ENCODE results near the gene SORCS2.
"Not testable (repeated sequence)": the region's sequence is repeated elsewhere in the genome, so short reads cannot be mapped to it uniquely, and the experiment has no call there.

The SORCS2 gene

GRCh38 chr4:7154351-7154981 is 37.9 kb upstream of the SORCS2 start:
- no peaks in the 10 kb centered on the region for H3K36me3 ChIP-seq (ENCODE audit: insufficient read depth, low read length)
- H3K4me1 ChIP-seq (ENCODE audit: insufficient read depth, low read length) = no peaks in the 10 kb centered on the region
- peaks cover 26% of the 10 kb centered on the region for H3K27me3 ChIP-seq (ENCODE audit: insufficient read depth, low read length)
- H3K4me3 ChIP-seq (ENCODE audit: low read length) = no peak overlapping the region
- no peaks in the 10 kb centered on the region for H3K9me3 ChIP-seq (ENCODE audit: low read length)
- no peak overlapping the region for H2AFZ ChIP-seq (ENCODE audit: low read depth, low read length)

- Histone ChIP-seq H3K4me3 (ENCODE audit: low read length) (no peak overlapping the region), H3K9me3 (ENCODE audit: low read length) (no peaks in the 10 kb centered on the region), H3K27me3 (ENCODE audit: insufficient read depth, low read length) (peaks cover 21% of the 10 kb centered on the region), H3K4me1 (ENCODE audit: insufficient read depth, low read length) (no peaks in the 10 kb centered on the region), H3K36me3 (ENCODE audit: insufficient read depth, low read length) (no peaks in the 10 kb centered on the region), H2AFZ (ENCODE audit: low read depth, low read length) (no peak overlapping the region)
Observed at GRCh38 chr4:7155590-7156071, 36.7 kb upstream of the SORCS2 start.

- Histone ChIP-seq H3K4me3 (ENCODE audit: low read length) (no peak overlapping the region), H3K27me3 (ENCODE audit: insufficient read depth, low read length) (peaks cover 21% of the 10 kb centered on the region), H3K36me3 (ENCODE audit: insufficient read depth, low read length) (no peaks in the 10 kb centered on the region), H3K9me3 (ENCODE audit: low read length) (no peaks in the 10 kb centered on the region), H2AFZ (ENCODE audit: low read depth, low read length) (no peak overlapping the region), H3K4me1 (ENCODE audit: insufficient read depth, low read length) (no peaks in the 10 kb centered on the region)
Observed at GRCh38 chr4:7156328-7156727, 36.0 kb upstream of the SORCS2 start.

- Histone ChIP-seq H3K9me3 (ENCODE audit: low read length) (no peaks in the 10 kb centered on the region), H3K4me1 (ENCODE audit: insufficient read depth, low read length) (no peaks in the 10 kb centered on the region)
Observed at GRCh38 chr4:7156761-7157488, 35.4 kb upstream of the SORCS2 start.

GRCh38 chr4:7157666-7158065 is 34.7 kb upstream of the SORCS2 start:
- Histone ChIP-seq H3K36me3 (ENCODE audit: insufficient read depth, low read length) (no peaks in the 10 kb centered on the region), H3K9me3 (ENCODE audit: low read length) (no peaks in the 10 kb centered on the region), H3K4me3 (ENCODE audit: low read length) (no peak overlapping the region), H2AFZ (ENCODE audit: low read depth, low read length) (no peak overlapping the region), H3K4me1 (ENCODE audit: insufficient read depth, low read length) (no peaks in the 10 kb centered on the region), H3K27me3 (ENCODE audit: insufficient read depth, low read length) (peaks cover 24% of the 10 kb centered on the region)

More at GRCh38 chr4:7156761-7157488, 35.4 kb upstream of the SORCS2 start:
- Histone ChIP-seq H3K36me3 (ENCODE audit: insufficient read depth, low read length) (no peaks in the 10 kb centered on the region), H2AFZ (ENCODE audit: low read depth, low read length) (no peak overlapping the region), H3K4me3 (ENCODE audit: low read length) (no peak overlapping the region), H3K27me3 (ENCODE audit: insufficient read depth, low read length) (peaks cover 24% of the 10 kb centered on the region)

GRCh38 chr4:7158081-7158750 is 34.1 kb upstream of the SORCS2 start:
- Histone ChIP-seq H2AFZ (ENCODE audit: low read depth, low read length) (no peak overlapping the region), H3K4me1 (ENCODE audit: insufficient read depth, low read length) (no peaks in the 10 kb centered on the region), H3K27me3 (ENCODE audit: insufficient read depth, low read length) (peaks cover 26% of the 10 kb centered on the region), H3K9me3 (ENCODE audit: low read length) (no peaks in the 10 kb centered on the region), H3K36me3 (ENCODE audit: insufficient read depth, low read length) (no peaks in the 10 kb centered on the region), H3K4me3 (ENCODE audit: low read length) (no peak overlapping the region)

GRCh38 chr4:7158991-7159390 is 33.3 kb upstream of the SORCS2 start:
- H3K4me1 ChIP-seq (ENCODE audit: insufficient read depth, low read length) = no peaks in the 10 kb centered on the region
- H3K4me3 ChIP-seq (ENCODE audit: low read length) = no peak overlapping the region
- H3K9me3 ChIP-seq (ENCODE audit: low read length) = no peaks in the 10 kb centered on the region
- H2AFZ ChIP-seq (ENCODE audit: low read depth, low read length) = no peak overlapping the region
- no peaks in the 10 kb centered on the region for H3K36me3 ChIP-seq (ENCODE audit: insufficient read depth, low read length)
- peaks cover 19% of the 10 kb centered on the region for H3K27me3 ChIP-seq (ENCODE audit: insufficient read depth, low read length)

- Histone ChIP-seq H2AFZ (ENCODE audit: low read depth, low read length) (no peak overlapping the region), H3K4me3 (ENCODE audit: low read length) (no peak overlapping the region), H3K9me3 (ENCODE audit: low read length) (no peaks in the 10 kb centered on the region), H3K27me3 (ENCODE audit: insufficient read depth, low read length) (peaks cover 17% of the 10 kb centered on the region), H3K36me3 (ENCODE audit: insufficient read depth, low read length) (no peaks in the 10 kb centered on the region), H3K4me1 (ENCODE audit: insufficient read depth, low read length) (no peaks in the 10 kb centered on the region)
Observed at GRCh38 chr4:7159923-7160322, 32.4 kb upstream of the SORCS2 start.

GRCh38 chr4:7160439-7160838 is 31.9 kb upstream of the SORCS2 start:
- no peaks in the 10 kb centered on the region for H3K9me3 ChIP-seq (ENCODE audit: low read length)
- no peak overlapping the region for H2AFZ ChIP-seq (ENCODE audit: low read depth, low read length)
- no peaks in the 10 kb centered on the region for H3K36me3 ChIP-seq (ENCODE audit: insufficient read depth, low read length)
- no peaks in the 10 kb centered on the region for H3K4me1 ChIP-seq (ENCODE audit: insufficient read depth, low read length)
- peaks cover 12% of the 10 kb centered on the region for H3K27me3 ChIP-seq (ENCODE audit: insufficient read depth, low read length)
- no peak overlapping the region for H3K4me3 ChIP-seq (ENCODE audit: low read length)

- Histone ChIP-seq H3K36me3 (ENCODE audit: insufficient read depth, low read length) (no peaks in the 10 kb centered on the region), H3K9me3 (ENCODE audit: low read length) (no peaks in the 10 kb centered on the region), H3K4me1 (ENCODE audit: insufficient read depth, low read length) (no peaks in the 10 kb centered on the region), H2AFZ (ENCODE audit: low read depth, low read length) (no peak overlapping the region), H3K4me3 (ENCODE audit: low read length) (no peak overlapping the region), H3K27me3 (ENCODE audit: insufficient read depth, low read length) (peaks cover 10% of the 10 kb centered on the region)
Observed at GRCh38 chr4:7160951-7161440, 31.3 kb upstream of the SORCS2 start.

- no peaks in the 10 kb centered on the region for H3K36me3 ChIP-seq (ENCODE audit: insufficient read depth, low read length)
- H3K9me3 ChIP-seq (ENCODE audit: low read length) = no peaks in the 10 kb centered on the region
- peaks cover 5% of the 10 kb centered on the region for H3K27me3 ChIP-seq (ENCODE audit: insufficient read depth, low read length)
- no peaks in the 10 kb centered on the region for H3K4me1 ChIP-seq (ENCODE audit: insufficient read depth, low read length)
- no peak overlapping the region for H2AFZ ChIP-seq (ENCODE audit: low read depth, low read length)
- no peak overlapping the region for H3K4me3 ChIP-seq (ENCODE audit: low read length)
Observed at GRCh38 chr4:7161721-7162214, 30.6 kb upstream of the SORCS2 start.

- not testable (repeated sequence) for H3K4me1 ChIP-seq (ENCODE audit: insufficient read depth, low read length); H3K36me3 ChIP-seq (ENCODE audit: insufficient read depth, low read length); H3K27me3 ChIP-seq (ENCODE audit: insufficient read depth, low read length); H2AFZ ChIP-seq (ENCODE audit: low read depth, low read length); H3K4me3 ChIP-seq (ENCODE audit: low read length); H3K9me3 ChIP-seq (ENCODE audit: low read length)
Observed at GRCh38 chr4:7165056-7165873, 27.1 kb upstream of the SORCS2 start.
